ENCODE results near the gene SLC4A3.

- TF ChIP-seq ZBTB42 (CRISPR knock-in tag; IDR thresholded peaks at IDR 0.05) (no peak), RFX5 (IDR thresholded peaks at IDR 0.05; ENCODE audit: low read depth, low read length) (no peak), ZNF10 (CRISPR knock-in tag; IDR thresholded peaks at IDR 0.05; ENCODE audit: borderline replicate concordance, low read depth) (no peak), TOPORS (CRISPR knock-in tag; IDR thresholded peaks at IDR 0.05) (no peak), HNRNPH1 (optimal IDR thresholded peaks at IDR 0.05; ENCODE audit: low read depth, low read length) (no peak), CTCF (CRISPR knock-in tag; IDR thresholded peaks at IDR 0.05) (no peak), RFXANK (CRISPR knock-in tag; IDR thresholded peaks at IDR 0.05) (no peak), EP300 (IDR thresholded peaks at IDR 0.05; ENCODE audit: low read depth in 2 of 2, low read length in 2 of 2) (no peak), EP300 (CRISPR knock-in tag; IDR thresholded peaks at IDR 0.05; ENCODE audit: borderline replicate concordance) (no peak), ETV6 (CRISPR knock-in tag; conservative IDR thresholded peaks at IDR 0.05) (no peak), ZNF564 (CRISPR knock-in tag; IDR thresholded peaks at IDR 0.05) (no peak)
- TF ChIP-seq, protein P1, sequence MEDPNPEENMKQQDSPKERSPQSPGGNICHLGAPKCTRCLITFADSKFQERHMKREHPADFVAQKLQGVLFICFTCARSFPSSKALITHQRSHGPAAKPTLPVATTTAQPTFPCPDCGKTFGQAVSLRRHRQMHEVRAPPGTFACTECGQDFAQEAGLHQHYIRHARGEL (CRISPR knock-in tag; IDR thresholded peaks at IDR 0.05), result no peak
Measured at GRCh38 chr2:219638948-219639755, 11.7 kb downstream of the SLC4A3 start.
